B cell (primary cell): ENCODE measurements around the gene C2orf92. TPM values are rescaled to one million over a fixed set of nuclear protein-coding genes. Genes with fewer than 3 reads are reported as not detected.

Experiments
- ATAC-seq: fragments of 200-7000 bp; cut with Tn5 transposase; one replicate; pipeline ENCODE4 v1.10.0; 2021; ENCODE audit warnings: low read depth, mild to moderate bottlenecking, moderate number of reproducible peaks, moderate library complexity
- CTCF ChIA-PET: fragments of 350-600 bp; sonication (Branson Sonifier 250); formaldehyde crosslinking; loops from one replicate; lab custom pipeline; 2021; ENCODE audit warnings: antibody characterized with exemption, inconsistent platforms; lab: Charles Lee
- POLR2A ChIA-PET: fragments of 350-600 bp; sonication (Branson Sonifier 250); formaldehyde crosslinking; loops from one replicate; lab custom pipeline; 2021; ENCODE audit warnings: antibody characterized with exemption; lab: Charles Lee
- DNase-seq: peaks from one replicate; pipeline ENCODE4 v3.0.0; 2013
- H2AFZ ChIP-seq: 2 replicates; pipeline ENCODE4 v1.6.1; 2012; ENCODE audit warnings: mild to moderate bottlenecking, low read depth, low read length; ENCODE audit not compliant: insufficient read depth, poor library complexity, severe bottlenecking
- H3K27ac ChIP-seq, 2 donors: 1 replicate in 1 of 2; 2 replicates in 1 of 2; pipeline ENCODE4 v1.5.1; 2012 to 2013; ENCODE audit warnings: low read length in 2 of 2, mild to moderate bottlenecking in 2 of 2, moderate library complexity in 1 of 2
- H3K27me3 ChIP-seq, 4 experiments: fragments of 200-600 bp in 1 of 4; sonication (generic) in 1 of 4; replicated peaks in 1 of 4; 1 replicate in 2 of 4; 2 replicates in 2 of 4; pipeline versions ENCODE4 v1.6.1 to v1.7.0; 2013 to 2016; ENCODE audit warnings: low read length in 3 of 4, mild to moderate bottlenecking in 2 of 4, mixed read lengths in 1 of 4, moderate library complexity in 1 of 4; ENCODE audit not compliant: insufficient read depth in 4 of 4, control insufficient read depth in 3 of 4; ENCODE audit errors: control extremely low read depth in 1 of 4
- H3K36me3 ChIP-seq, 2 experiments: replicated peaks in 1 of 2; 1 replicate in 1 of 2; 2 replicates in 1 of 2; pipeline versions ENCODE4 v1.6.1 to v1.7.1; 2013; ENCODE audit warnings: low read length in 1 of 2; ENCODE audit not compliant: insufficient read depth in 2 of 2, control insufficient read depth in 1 of 2; ENCODE audit errors: control extremely low read depth in 1 of 2, extremely low read depth in 1 of 2
- H3K4me1 ChIP-seq, 2 donors: fragments of 200-600 bp in 1 of 2; sonication (generic) in 1 of 2; 1 replicate in 1 of 2; 2 replicates in 1 of 2; pipeline versions ENCODE4 v1.5.1 to v1.6.1; 2013 to 2017; ENCODE audit warnings: low read length in 2 of 2; ENCODE audit not compliant: control insufficient read depth in 2 of 2, insufficient read depth in 2 of 2
- H3K4me2 ChIP-seq: replicated peaks from 2 replicates; pipeline ENCODE3; 2012; ENCODE audit warnings: mild to moderate bottlenecking, low read depth, low read length; ENCODE audit not compliant: poor library complexity, severe bottlenecking
- H3K4me3 ChIP-seq, 5 experiments: fragments of 200-600 bp in 1 of 5; sonication (generic) in 1 of 5; 1 replicate in 3 of 5; 2 replicates in 2 of 5; pipeline versions ENCODE4 v1.5.1 to v1.7.0; 2011 to 2016; ENCODE audit warnings: low read length in 4 of 5, mild to moderate bottlenecking in 4 of 5, low read depth in 2 of 5, control low read depth in 1 of 5, moderate library complexity in 1 of 5; ENCODE audit not compliant: insufficient read depth in 1 of 5; ENCODE audit errors: control extremely low read depth in 1 of 5, extremely low read depth in 1 of 5
- H3K79me2 ChIP-seq: fragments of 200-600 bp; sonication (generic); one replicate; pipeline ENCODE4 v1.6.0; 2016; ENCODE audit warnings: low read length; ENCODE audit not compliant: control insufficient read depth, insufficient read depth
- H3K9ac ChIP-seq: fragments of 200-600 bp; sonication (generic); 2 replicates; pipeline ENCODE4 v1.6.1; 2017; ENCODE audit warnings: mild to moderate bottlenecking, low read length, moderate library complexity
- H3K9me3 ChIP-seq, 3 donors: one replicate each; pipeline versions ENCODE4 v1.6.1 to v1.7.1; 2013; ENCODE audit warnings: low read length in 2 of 3; ENCODE audit not compliant: control insufficient read depth in 2 of 3, insufficient read depth in 1 of 3; ENCODE audit errors: control extremely low read depth in 1 of 3
- H4K20me1 ChIP-seq: 2 replicates; pipeline ENCODE4 v1.6.0; 2012; ENCODE audit warnings: mild to moderate bottlenecking, low read length; ENCODE audit not compliant: insufficient read depth, control insufficient read depth, poor library complexity, severe bottlenecking
- H3K27ac Mint-ChIP-seq: one replicate; pipeline ENCODE4 v1.8.0; 2021; ENCODE audit warnings: mixed read lengths
- H3K27me3 Mint-ChIP-seq: one replicate; pipeline ENCODE4 v1.8.0; 2021; ENCODE audit warnings: mixed read lengths
- H3K4me1 Mint-ChIP-seq: one replicate; pipeline ENCODE4 v1.8.0; 2021; ENCODE audit warnings: mixed read lengths
- H3K4me3 Mint-ChIP-seq: one replicate; pipeline ENCODE4 v1.8.0; 2021; ENCODE audit warnings: mixed read lengths
- H3K9me3 Mint-ChIP-seq: one replicate; pipeline ENCODE4 v1.8.0; 2022; ENCODE audit warnings: mixed read lengths; ENCODE audit not compliant: insufficient read depth
- EZH2 ChIP-seq: IDR thresholded peaks from 2 replicates; pipeline ENCODE4 v1.6.1; 2012; ENCODE audit warnings: borderline replicate concordance, low read depth, mild to moderate bottlenecking, moderate library complexity, low read length; ENCODE audit not compliant: insufficient read depth, poor library complexity, severe bottlenecking
- WGBS: methylation state at CpG from one replicate; pipeline ENCODE4 v1.1.5; 2013; ENCODE audit warnings: missing lambda C conversion rate; ENCODE audit not compliant: insufficient coverage; 5-methylcytosine and 5-hydroxymethylcytosine counted together
- intact Hi-C: fragments of 100-400 bp; cut with micrococcal nuclease; formaldehyde crosslinking; loops from one replicate; pipeline ENCODE4 v1.10.0; 2022
- polyA plus RNA-seq: library from polyadenylated mRNA; depleted of rRNA; stranded (reverse); fragments of >200 nt; gene quantifications from 2 replicates; pipeline ENCODE4 v1.2.3, GENCODE V29; 2012
- total RNA-seq, 2 donors: library from RNA; stranded (reverse); fragments of 120-200 nt in 1 of 2; gene quantifications; 1 replicate in 1 of 2; 2 replicates in 1 of 2; pipeline versions ENCODE4 v1.2.3 to v1.2.4, GENCODE V29; 2013 to 2022
- TF ChIP-seq, protein P1 (sequence below): fragments of 200-600 bp; IDR thresholded peaks from one replicate; pipeline ENCODE4 v1.8.0; 2022; ENCODE audit warnings: antibody characterized with exemption, mild to moderate bottlenecking

C2orf92 gene
- total and polyA plus RNA-seq, 2 donors (not counting 1 experiment from before 2014, with no cell fraction given): 15.3 to 18.9 TPM

GRCh38 chr2:97741686-97742085 lies 72.2 kb downstream of the C2orf92 start:
- Histone ChIP-seq H3K27ac (no peak overlapping the region), H3K9ac (no peak overlapping the region), H3K4me1 (peaks cover 16 to 28% of the 10 kb centered on the region in 2 donors), H3K9me3 (no peaks in the 10 kb centered on the region), H3K79me2 (no peaks in the 10 kb centered on the region), H3K27me3 (no peaks in the 10 kb centered on the region), H3K4me3 (no peak overlapping the region), H4K20me1 (no peaks in the 10 kb centered on the region), H2AFZ (no peak overlapping the region), H3K4me2 (no peak overlapping the region), H3K36me3 (no peaks in the 10 kb centered on the region)
- intact Hi-C loops: no loop called here
- no peaks in the 10 kb centered on the region for H3K27me3 Mint-ChIP-seq
- ChIA-PET POLR2A (no interaction called here), CTCF (interaction anchor here (1.1 to 6.3 kb wide), 11 partner anchors 11 to 643 kb away, joined by 3 to 36 read pairs (median 11); no protein-coding TSS in a partner anchor)
- H3K4me3 Mint-ChIP-seq: no peak overlapping the region
- 94% methylated on average over 4 of the region's 4 CpGs for WGBS
- ATAC-seq: no peak
- no peak for DNase-seq
- TF ChIP-seq EZH2: no peak
- TF ChIP-seq, protein P1, sequence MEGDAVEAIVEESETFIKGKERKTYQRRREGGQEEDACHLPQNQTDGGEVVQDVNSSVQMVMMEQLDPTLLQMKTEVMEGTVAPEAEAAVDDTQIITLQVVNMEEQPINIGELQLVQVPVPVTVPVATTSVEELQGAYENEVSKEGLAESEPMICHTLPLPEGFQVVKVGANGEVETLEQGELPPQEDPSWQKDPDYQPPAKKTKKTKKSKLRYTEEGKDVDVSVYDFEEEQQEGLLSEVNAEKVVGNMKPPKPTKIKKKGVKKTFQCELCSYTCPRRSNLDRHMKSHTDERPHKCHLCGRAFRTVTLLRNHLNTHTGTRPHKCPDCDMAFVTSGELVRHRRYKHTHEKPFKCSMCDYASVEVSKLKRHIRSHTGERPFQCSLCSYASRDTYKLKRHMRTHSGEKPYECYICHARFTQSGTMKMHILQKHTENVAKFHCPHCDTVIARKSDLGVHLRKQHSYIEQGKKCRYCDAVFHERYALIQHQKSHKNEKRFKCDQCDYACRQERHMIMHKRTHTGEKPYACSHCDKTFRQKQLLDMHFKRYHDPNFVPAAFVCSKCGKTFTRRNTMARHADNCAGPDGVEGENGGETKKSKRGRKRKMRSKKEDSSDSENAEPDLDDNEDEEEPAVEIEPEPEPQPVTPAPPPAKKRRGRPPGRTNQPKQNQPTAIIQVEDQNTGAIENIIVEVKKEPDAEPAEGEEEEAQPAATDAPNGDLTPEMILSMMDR: no peak
- H3K27ac Mint-ChIP-seq: no peak overlapping the region
- H3K4me1 Mint-ChIP-seq: peaks cover 40% of the 10 kb centered on the region
- no peaks in the 10 kb centered on the region for H3K9me3 Mint-ChIP-seq

GRCh38 chr2:97742381-97742847 lies 72.9 kb downstream of the C2orf92 start:
- Histone ChIP-seq H2AFZ (no peak overlapping the region), H3K9me3 (no peaks in the 10 kb centered on the region), H3K36me3 (no peaks in the 10 kb centered on the region), H3K4me2 (no peak overlapping the region), H4K20me1 (no peaks in the 10 kb centered on the region), H3K4me3 (no peak overlapping the region), H3K79me2 (no peaks in the 10 kb centered on the region), H3K27me3 (no peaks in the 10 kb centered on the region), H3K4me1 (peaks cover 16 to 28% of the 10 kb centered on the region in 2 donors), H3K27ac (no peak overlapping the region), H3K9ac (no peak overlapping the region)
- TF ChIP-seq EZH2: no peak
- TF ChIP-seq, protein P1: no peak
- POLR2A ChIA-PET: no interaction called here
- DNase-seq (no peak), ATAC-seq (no peak)
- no peak overlapping the region for H3K4me3 Mint-ChIP-seq
- peaks cover 46% of the 10 kb centered on the region for H3K4me1 Mint-ChIP-seq
- 100% methylated on average over 1 of the region's 4 CpGs for WGBS
- no peaks in the 10 kb centered on the region for H3K9me3 Mint-ChIP-seq
- no peak overlapping the region for H3K27ac Mint-ChIP-seq
- intact Hi-C loops: no loop called here
- no peaks in the 10 kb centered on the region for H3K27me3 Mint-ChIP-seq
- CTCF ChIA-PET: interaction anchor here (0.8 to 6.3 kb wide), 6 partner anchors 10 to 446 kb away, joined by 3 to 36 read pairs (median 4); no protein-coding TSS in a partner anchor
